ENCODE data around the gene SEZ6L2.

- TF ChIP-seq POLR2AphosphoS5 (IDR thresholded peaks at IDR 0.05; ENCODE audit: borderline replicate concordance, low read depth, low read length) (no peak), EZH2 (IDR thresholded peaks at IDR 0.05) (no peak)
Observed at GRCh38 chr16:29839822-29840221, 59.5 kb downstream of the SEZ6L2 start.

Data from SK-N-MC (cell line).